Neuron (in vitro differentiated cells): ENCODE measurements around the gene EIF4EBP2.
A peak's percentile ranks its signal among the peaks of the same experiment; 100 is the strongest.

Source experiments
- H2AFZ ChIP-seq: one replicate; pipeline ENCODE4 v1.6.1; 2013; ENCODE audit warnings: low read depth, mild to moderate bottlenecking, inconsistent platforms, low read length, moderate library complexity
- H3K27me3 ChIP-seq: one replicate; pipeline ENCODE4 v1.6.1; 2013; ENCODE audit warnings: low read length; ENCODE audit not compliant: insufficient read depth
- H3K36me3 ChIP-seq: one replicate; pipeline ENCODE4 v1.6.1; 2013; ENCODE audit warnings: low read length; ENCODE audit not compliant: insufficient read depth
- H3K4me1 ChIP-seq: one replicate; pipeline ENCODE4 v1.6.1; 2013; ENCODE audit warnings: low read length; ENCODE audit not compliant: insufficient read depth
- H3K4me3 ChIP-seq: 2 replicates; pipeline ENCODE4 v1.5.1; 2013; ENCODE audit warnings: mild to moderate bottlenecking, low read length, moderate library complexity
- H3K9me3 ChIP-seq: one replicate; pipeline ENCODE4 v1.6.1; 2013; ENCODE audit warnings: low read length

EIF4EBP2 gene, protein sequence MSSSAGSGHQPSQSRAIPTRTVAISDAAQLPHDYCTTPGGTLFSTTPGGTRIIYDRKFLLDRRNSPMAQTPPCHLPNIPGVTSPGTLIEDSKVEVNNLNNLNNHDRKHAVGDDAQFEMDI

GRCh38 chr10:70404036-70404786 lies at the start of gene EIF4EBP2:
EIF4EBP2 (plus strand) TSS chr10:70404145; CDS start chr10:70404402, 257 bp downstream.
- peaks cover 10% of the 10 kb centered on the region for H3K36me3 ChIP-seq
- peaks cover 15% of the 10 kb centered on the region for H3K4me1 ChIP-seq
- no peaks in the 10 kb centered on the region for H3K9me3 ChIP-seq
- H3K4me3 ChIP-seq, result peak within 1 kb of the TSS; percentile 82
- no peaks in the 10 kb centered on the region for H3K27me3 ChIP-seq
- peak within 1 kb of the TSS; percentile 52 for H2AFZ ChIP-seq

- no peak overlapping the region for H2AFZ ChIP-seq
- H3K27me3 ChIP-seq, result no peaks in the 10 kb centered on the region
- H3K4me1 ChIP-seq, result no peaks in the 10 kb centered on the region
- no peak overlapping the region for H3K4me3 ChIP-seq
- H3K9me3 ChIP-seq, result no peaks in the 10 kb centered on the region
- no peaks in the 10 kb centered on the region for H3K36me3 ChIP-seq
These were observed 49.4 kb upstream of the EIF4EBP2 start for GRCh38 chr10:70354556-70354955.

DNA sequence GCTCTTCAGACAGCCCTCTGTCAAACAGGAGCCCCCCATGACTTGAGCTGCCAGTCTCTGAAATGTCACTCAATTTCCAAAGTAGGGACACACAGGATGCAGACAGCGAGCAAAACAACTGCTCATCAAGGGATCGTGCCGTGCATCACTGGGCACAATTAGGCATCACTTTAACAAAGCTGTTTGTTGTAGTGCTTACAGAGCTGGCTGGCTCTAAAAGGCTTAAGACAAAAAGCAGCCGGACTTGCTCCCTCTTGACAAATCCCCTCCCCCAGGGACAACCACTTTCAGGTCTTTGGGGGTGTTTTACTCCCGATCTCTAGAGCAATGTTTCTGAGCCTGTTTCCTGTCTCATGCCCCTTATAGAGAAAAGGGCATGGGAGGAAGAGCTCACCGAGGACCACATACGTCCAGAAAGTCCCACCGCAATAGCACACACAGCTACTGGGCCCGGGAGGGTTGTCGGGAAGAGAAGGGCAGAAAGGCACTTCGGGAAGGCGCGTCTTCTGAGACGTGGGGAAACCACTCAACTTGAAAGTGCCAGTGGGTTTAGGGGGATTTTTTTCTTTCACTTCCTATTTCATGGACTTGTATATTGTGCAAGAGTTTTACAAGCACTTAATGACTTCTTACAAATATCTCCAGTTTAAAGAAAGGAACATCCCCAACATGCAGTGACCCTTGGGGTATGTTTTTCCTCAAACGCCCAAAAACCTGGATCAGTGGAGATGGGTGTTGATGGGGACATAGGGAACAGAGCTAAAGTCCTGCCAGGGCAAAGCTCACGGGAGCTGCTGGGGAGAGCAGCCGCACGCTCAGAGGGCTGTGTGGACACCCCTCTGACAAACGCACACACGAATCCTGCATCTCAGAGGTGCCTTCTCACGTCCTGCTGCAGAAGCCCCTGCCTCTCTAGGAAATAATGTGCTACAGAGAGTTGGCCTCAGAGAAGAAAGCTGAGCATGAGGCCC lies 48.6 kb upstream of the EIF4EBP2 start:
- H3K9me3 ChIP-seq, result no peaks in the 10 kb centered on the region
- H3K4me3 ChIP-seq, result no peak overlapping the region
- H2AFZ ChIP-seq, result no peak overlapping the region
- no peaks in the 10 kb centered on the region for H3K36me3 ChIP-seq
- H3K4me1 ChIP-seq, result no peaks in the 10 kb centered on the region
- no peaks in the 10 kb centered on the region for H3K27me3 ChIP-seq

DNA sequence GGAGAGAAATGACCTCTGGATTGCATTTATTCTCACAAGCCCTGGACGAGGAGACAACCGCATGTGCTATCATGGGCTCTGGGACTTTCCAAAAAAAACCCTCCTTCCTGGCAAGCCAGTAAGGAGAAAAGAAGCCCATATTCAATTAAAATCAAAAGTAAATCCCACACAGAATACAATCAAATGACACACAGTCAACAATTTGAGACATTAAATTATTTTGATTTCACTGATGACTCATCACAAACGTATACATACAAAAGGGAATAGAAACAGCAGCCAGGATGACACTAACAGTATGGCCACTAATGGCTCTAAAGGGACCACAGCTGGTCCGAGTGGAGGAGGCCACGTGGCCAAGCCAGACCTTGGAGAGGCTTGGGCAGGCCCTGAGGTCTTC lies 46.4 kb upstream of the EIF4EBP2 start:
- Histone ChIP-seq H3K4me1 (no peaks in the 10 kb centered on the region), H3K36me3 (no peaks in the 10 kb centered on the region), H2AFZ (no peak overlapping the region), H3K27me3 (no peaks in the 10 kb centered on the region), H3K4me3 (no peak overlapping the region), H3K9me3 (no peaks in the 10 kb centered on the region)

GRCh38 chr10:70358446-70358845 lies 45.5 kb upstream of the EIF4EBP2 start:
- Histone ChIP-seq H3K27me3 (no peaks in the 10 kb centered on the region), H3K36me3 (no peaks in the 10 kb centered on the region), H2AFZ (no peak overlapping the region), H3K4me1 (no peaks in the 10 kb centered on the region), H3K4me3 (no peak overlapping the region), H3K9me3 (no peaks in the 10 kb centered on the region)

GRCh38 chr10:70359017-70359550 lies 44.9 kb upstream of the EIF4EBP2 start:
- no peaks in the 10 kb centered on the region for H3K27me3 ChIP-seq
- H3K4me1 ChIP-seq, result peaks cover 4% of the 10 kb centered on the region
- H3K4me3 ChIP-seq, result no peak overlapping the region
- no peaks in the 10 kb centered on the region for H3K36me3 ChIP-seq
- no peak overlapping the region for H2AFZ ChIP-seq
- H3K9me3 ChIP-seq, result no peaks in the 10 kb centered on the region

GRCh38 chr10:70360215-70360614 lies 43.7 kb upstream of the EIF4EBP2 start:
- H2AFZ ChIP-seq, result no peak overlapping the region
- no peaks in the 10 kb centered on the region for H3K27me3 ChIP-seq
- no peaks in the 10 kb centered on the region for H3K9me3 ChIP-seq
- H3K4me3 ChIP-seq, result no peak overlapping the region
- H3K4me1 ChIP-seq, result peaks cover 7% of the 10 kb centered on the region
- no peaks in the 10 kb centered on the region for H3K36me3 ChIP-seq

GRCh38 chr10:70362328-70362727 lies 41.6 kb upstream of the EIF4EBP2 start:
- no peaks in the 10 kb centered on the region for H3K9me3 ChIP-seq
- peaks cover 7% of the 10 kb centered on the region for H3K4me1 ChIP-seq

GRCh38 chr10:70363292-70363691 lies 40.7 kb upstream of the EIF4EBP2 start:
- no peaks in the 10 kb centered on the region for H3K27me3 ChIP-seq
- no peaks in the 10 kb centered on the region for H3K9me3 ChIP-seq
- H3K4me3 ChIP-seq, result no peak overlapping the region
- no peaks in the 10 kb centered on the region for H3K36me3 ChIP-seq
- H3K4me1 ChIP-seq, result peaks cover 7% of the 10 kb centered on the region
- H2AFZ ChIP-seq, result no peak overlapping the region

More at GRCh38 chr10:70362328-70362727, 41.6 kb upstream of the EIF4EBP2 start:
- Histone ChIP-seq H3K4me3 (no peak overlapping the region), H2AFZ (no peak overlapping the region), H3K36me3 (no peaks in the 10 kb centered on the region), H3K27me3 (no peaks in the 10 kb centered on the region)

GRCh38 chr10:70363971-70364771 lies 39.8 kb upstream of the EIF4EBP2 start:
- H2AFZ ChIP-seq, result no peak overlapping the region
- no peaks in the 10 kb centered on the region for H3K36me3 ChIP-seq
- H3K4me3 ChIP-seq, result no peak overlapping the region
- H3K9me3 ChIP-seq, result no peaks in the 10 kb centered on the region
- no peaks in the 10 kb centered on the region for H3K27me3 ChIP-seq
- peaks cover 8% of the 10 kb centered on the region for H3K4me1 ChIP-seq

DNA sequence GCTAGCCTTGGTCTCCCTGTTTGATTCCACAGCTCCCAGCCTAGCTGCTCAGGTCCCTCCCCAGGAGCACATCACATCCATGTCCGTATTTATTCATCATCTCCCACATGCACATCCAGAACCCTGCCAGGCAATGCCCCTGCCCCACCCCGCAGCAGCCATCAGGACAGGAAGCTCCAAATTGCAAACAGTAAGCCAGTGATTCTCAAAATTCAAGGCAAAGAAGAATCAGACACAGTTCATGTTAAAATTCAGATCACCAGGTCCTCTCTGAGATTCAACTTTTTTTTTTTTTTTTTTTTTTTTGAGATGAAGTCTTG lies 39.2 kb upstream of the EIF4EBP2 start:
- Histone ChIP-seq H3K9me3 (no peaks in the 10 kb centered on the region), H3K36me3 (no peaks in the 10 kb centered on the region), H3K4me3 (no peak overlapping the region)

DNA sequence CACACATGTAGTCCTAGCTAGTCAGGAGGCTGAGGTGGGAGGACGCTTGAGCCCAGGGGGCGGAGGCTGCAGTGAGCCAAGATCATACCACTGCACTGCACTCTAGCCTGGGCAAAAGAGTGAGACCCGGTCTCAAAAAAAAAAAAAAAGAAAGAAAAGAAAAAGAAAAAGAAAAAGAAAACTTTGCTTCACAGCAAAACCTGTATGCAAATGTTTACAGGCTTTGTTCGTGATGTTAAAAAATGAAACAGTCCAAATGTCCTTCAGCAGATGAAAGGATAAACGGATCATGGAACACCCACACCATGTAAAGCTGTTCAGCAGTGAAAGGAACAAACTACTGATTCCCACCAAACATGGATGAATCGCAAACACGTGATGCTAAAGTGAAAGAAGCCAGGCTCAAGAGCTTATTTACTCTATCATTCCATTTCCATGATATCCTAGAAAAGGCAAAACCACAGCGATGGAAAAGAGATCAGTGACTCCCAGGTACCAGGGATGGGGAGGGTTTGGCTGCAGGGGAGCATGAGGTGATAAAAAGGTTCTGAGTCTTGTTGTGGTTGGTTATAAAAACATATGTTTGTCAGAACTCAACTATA lies 36.6 kb upstream of the EIF4EBP2 start:
- Histone ChIP-seq H3K36me3 (no peaks in the 10 kb centered on the region), H3K9me3 (no peaks in the 10 kb centered on the region), H3K4me3 (no peak overlapping the region), H3K27me3 (no peaks in the 10 kb centered on the region), H3K4me1 (peaks cover 10% of the 10 kb centered on the region), H2AFZ (no peak overlapping the region)

More for the DNA sequence above, 39.2 kb upstream of the EIF4EBP2 start:
- Histone ChIP-seq H3K4me1 (peaks cover 10% of the 10 kb centered on the region), H2AFZ (no peak overlapping the region), H3K27me3 (no peaks in the 10 kb centered on the region)
